ENCODE results near the gene TBC1D19. TPM values are rescaled to one million over a fixed set of nuclear protein-coding genes. Genes with fewer than 3 reads are reported as not detected.

The TBC1D19 gene
- total and polyA plus RNA-seq, 2 donors (not counting 1 experiment from before 2014, with no cell fraction given) = 1.8 to 11.0 TPM

- Mint-ChIP-seq H3K9me3 (ENCODE audit: insufficient read depth) (peaks cover 2% of the 10 kb centered on the region), H3K4me1 (peaks cover 6% of the 10 kb centered on the region), H3K4me3 (no peak overlapping the region)
Observed at GRCh38 chr4:26613735-26614134, 29.9 kb downstream of the TBC1D19 start.

DNA sequence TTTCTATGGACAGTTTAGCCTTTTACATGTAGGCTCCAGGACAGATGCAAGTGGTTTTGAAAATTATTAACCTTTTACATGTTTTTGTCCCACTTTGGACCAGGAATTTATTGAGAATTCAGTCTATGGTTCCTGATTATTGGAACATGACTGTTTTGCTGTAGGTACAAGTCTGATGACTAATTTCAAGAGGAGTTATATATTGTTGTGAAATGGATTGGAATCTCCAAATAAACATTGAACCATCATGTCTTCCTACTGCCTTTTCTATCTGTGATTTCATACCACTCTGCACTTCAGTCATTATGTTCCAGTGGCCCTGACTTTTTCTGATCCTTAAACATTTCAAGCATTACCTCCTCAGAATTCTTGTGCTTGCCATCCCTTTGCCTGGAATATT is 35.9 kb downstream of the TBC1D19 start:
- Mint-ChIP-seq H3K9me3 (ENCODE audit: insufficient read depth) (no peaks in the 10 kb centered on the region), H3K27me3 (no peaks in the 10 kb centered on the region), H3K4me1 (peaks cover 11% of the 10 kb centered on the region), H3K4me3 (no peak overlapping the region), H3K27ac (no peak overlapping the region)
- no peaks in the 10 kb centered on the region for H3K9me3 ChIP-seq (ENCODE audit: control extremely low read depth in 1 of 3, control insufficient read depth in 2 of 3, insufficient read depth in 1 of 3, low read length in 2 of 3)
- H3K9ac ChIP-seq (ENCODE audit: low read length) = no peak overlapping the region
- H3K36me3 ChIP-seq (replicated peaks in 1 of 2; ENCODE audit: control extremely low read depth in 1 of 2, control insufficient read depth in 1 of 2, extremely low read depth in 1 of 2, insufficient read depth in 2 of 2, low read length in 1 of 2) = peaks cover 0 to 2% of the 10 kb centered on the region in 2 experiments
- no peak overlapping the region for H2AFZ ChIP-seq (ENCODE audit: insufficient read depth, low read depth, low read length, poor library complexity, severe bottlenecking)
- CTCF ChIA-PET = no interaction called here
- no peaks in the 10 kb centered on the region for H3K79me2 ChIP-seq (ENCODE audit: control insufficient read depth, insufficient read depth, low read length)
- H3K27me3 ChIP-seq (replicated peaks in 1 of 4; ENCODE audit: control extremely low read depth in 1 of 4, control insufficient read depth in 3 of 4, insufficient read depth in 4 of 4, low read length in 3 of 4) = no peaks in the 10 kb centered on the region
- TF ChIP-seq EZH2 (IDR thresholded peaks at IDR 0.05; ENCODE audit: borderline replicate concordance, insufficient read depth, low read depth, low read length, poor library complexity, severe bottlenecking) = no peak
- TF ChIP-seq CTCF (IDR thresholded peaks at IDR 0.05) = no peak
- H3K4me2 ChIP-seq (replicated peaks; ENCODE audit: low read depth, low read length, poor library complexity, severe bottlenecking) = no peak overlapping the region
- no peaks in the 10 kb centered on the region for H3K4me1 ChIP-seq (ENCODE audit: control insufficient read depth in 2 of 2, insufficient read depth in 2 of 2, low read length in 2 of 2)
- DNase-seq (no peak), ATAC-seq (ENCODE audit: low read depth) (no peak)
- no peaks in the 10 kb centered on the region for H4K20me1 ChIP-seq (ENCODE audit: control insufficient read depth, insufficient read depth, low read length, poor library complexity, severe bottlenecking)
- POLR2A ChIA-PET = no interaction called here
- no peak overlapping the region for H3K27ac ChIP-seq (ENCODE audit: low read length in 2 of 2)
- H3K4me3 ChIP-seq (ENCODE audit: control extremely low read depth in 1 of 5, extremely low read depth in 1 of 5, insufficient read depth in 1 of 5, low read depth in 2 of 5, low read length in 4 of 5) = no peak overlapping the region
- intact Hi-C loops (cut with micrococcal nuclease) = no loop called here

More at GRCh38 chr4:26613735-26614134, 29.9 kb downstream of the TBC1D19 start:
- Histone ChIP-seq H3K27ac (ENCODE audit: low read length in 2 of 2) (no peak overlapping the region), H3K4me3 (ENCODE audit: control extremely low read depth in 1 of 5, extremely low read depth in 1 of 5, insufficient read depth in 1 of 5, low read depth in 2 of 5, low read length in 4 of 5) (no peak overlapping the region), H3K36me3 (replicated peaks in 1 of 2; ENCODE audit: control extremely low read depth in 1 of 2, control insufficient read depth in 1 of 2, extremely low read depth in 1 of 2, insufficient read depth in 2 of 2, low read length in 1 of 2) (peaks cover 0 to 2% of the 10 kb centered on the region in 2 experiments), H3K79me2 (ENCODE audit: control insufficient read depth, insufficient read depth, low read length) (no peaks in the 10 kb centered on the region), H3K4me1 (ENCODE audit: control insufficient read depth in 2 of 2, insufficient read depth in 2 of 2, low read length in 2 of 2) (no peaks in the 10 kb centered on the region), H2AFZ (ENCODE audit: insufficient read depth, low read depth, low read length, poor library complexity, severe bottlenecking) (no peak overlapping the region), H3K27me3 (replicated peaks in 1 of 4; ENCODE audit: control extremely low read depth in 1 of 4, control insufficient read depth in 3 of 4, insufficient read depth in 4 of 4, low read length in 3 of 4) (no peaks in the 10 kb centered on the region), H3K9ac (ENCODE audit: low read length) (no peak overlapping the region), H3K4me2 (replicated peaks; ENCODE audit: low read depth, low read length, poor library complexity, severe bottlenecking) (no peak overlapping the region), H4K20me1 (ENCODE audit: control insufficient read depth, insufficient read depth, low read length, poor library complexity, severe bottlenecking) (no peaks in the 10 kb centered on the region), H3K9me3 (ENCODE audit: control extremely low read depth in 1 of 3, control insufficient read depth in 2 of 3, insufficient read depth in 1 of 3, low read length in 2 of 3) (no peaks in the 10 kb centered on the region)
- DNase-seq (no peak), ATAC-seq (ENCODE audit: low read depth) (no peak)
- no peak overlapping the region for H3K27ac Mint-ChIP-seq
- TF ChIP-seq CTCF (IDR thresholded peaks at IDR 0.05) (no peak), EZH2 (IDR thresholded peaks at IDR 0.05; ENCODE audit: borderline replicate concordance, insufficient read depth, low read depth, low read length, poor library complexity, severe bottlenecking) (no peak)
- ChIA-PET CTCF (no interaction called here), POLR2A (no interaction called here)
- WGBS (ENCODE audit: insufficient coverage) = no CpG with 5 or more reads among the region's 3 CpGs
- intact Hi-C loops (cut with micrococcal nuclease) = no loop called here
- no peaks in the 10 kb centered on the region for H3K27me3 Mint-ChIP-seq
